Muscle layer of colon (tissue), 2 donors: ENCODE measurements around the gene TMC3.

Source experiments
- H3K27ac ChIP-seq: one replicate; pipeline ENCODE4 v1.7.0; 2013; ENCODE audit warnings: low read depth, mild to moderate bottlenecking, low read length, moderate library complexity
- H3K27me3 ChIP-seq, 2 donors: one replicate each; pipeline ENCODE4 v1.7.0; 2013; ENCODE audit warnings: low read length in 2 of 2, mild to moderate bottlenecking in 2 of 2; ENCODE audit not compliant: insufficient read depth in 2 of 2, control insufficient read depth in 1 of 2
- H3K36me3 ChIP-seq: one replicate; pipeline ENCODE4 v1.7.0; 2013; ENCODE audit warnings: mild to moderate bottlenecking, low read length; ENCODE audit not compliant: insufficient read depth
- H3K4me1 ChIP-seq: one replicate; pipeline ENCODE4 v1.7.0; 2013; ENCODE audit warnings: mild to moderate bottlenecking, low read length; ENCODE audit not compliant: insufficient read depth
- H3K4me3 ChIP-seq, 2 donors: one replicate each; pipeline ENCODE4 v1.7.0; 2013; ENCODE audit warnings: low read length in 2 of 2, low read depth in 1 of 2, mild to moderate bottlenecking in 1 of 2, moderate library complexity in 1 of 2
- H3K9ac ChIP-seq: one replicate; pipeline ENCODE4 v1.7.0; 2013; ENCODE audit warnings: low read length
- H3K9me3 ChIP-seq: one replicate; pipeline ENCODE4 v1.7.0; 2013; ENCODE audit warnings: mild to moderate bottlenecking, low read length
- donor health status: abdominal sarcoma.
- donor health status: Adenocarcinoma of cecum.

The TMC3 gene

GRCh38 chr15:81341351-81341750 lies 32.7 kb downstream of the TMC3 start:
- no peak overlapping the region for H3K4me3 ChIP-seq
- H3K27ac ChIP-seq: no peak overlapping the region
- no peaks in the 10 kb centered on the region for H3K9me3 ChIP-seq
- no peaks in the 10 kb centered on the region for H3K36me3 ChIP-seq
- H3K27me3 ChIP-seq: no peaks in the 10 kb centered on the region
- H3K9ac ChIP-seq: no peak overlapping the region
- H3K4me1 ChIP-seq: peaks cover 15% of the 10 kb centered on the region

- Histone ChIP-seq H3K36me3 (no peaks in the 10 kb centered on the region), H3K4me1 (peaks cover 15% of the 10 kb centered on the region), H3K9ac (no peak overlapping the region)
Observed at GRCh38 chr15:81339851-81340250, 34.2 kb downstream of the TMC3 start.

GRCh38 chr15:81339321-81339720 lies 34.7 kb downstream of the TMC3 start:
- H3K9me3 ChIP-seq: no peaks in the 10 kb centered on the region
- H3K4me3 ChIP-seq: no peak overlapping the region
- no peaks in the 10 kb centered on the region for H3K36me3 ChIP-seq
- peaks cover 15% of the 10 kb centered on the region for H3K4me1 ChIP-seq
- H3K27ac ChIP-seq: no peak overlapping the region
- H3K9ac ChIP-seq: no peak overlapping the region
- no peaks in the 10 kb centered on the region for H3K27me3 ChIP-seq

More at GRCh38 chr15:81339851-81340250, 34.2 kb downstream of the TMC3 start:
- Histone ChIP-seq H3K9me3 (no peaks in the 10 kb centered on the region), H3K27me3 (no peaks in the 10 kb centered on the region), H3K27ac (no peak overlapping the region), H3K4me3 (no peak overlapping the region)

DNA sequence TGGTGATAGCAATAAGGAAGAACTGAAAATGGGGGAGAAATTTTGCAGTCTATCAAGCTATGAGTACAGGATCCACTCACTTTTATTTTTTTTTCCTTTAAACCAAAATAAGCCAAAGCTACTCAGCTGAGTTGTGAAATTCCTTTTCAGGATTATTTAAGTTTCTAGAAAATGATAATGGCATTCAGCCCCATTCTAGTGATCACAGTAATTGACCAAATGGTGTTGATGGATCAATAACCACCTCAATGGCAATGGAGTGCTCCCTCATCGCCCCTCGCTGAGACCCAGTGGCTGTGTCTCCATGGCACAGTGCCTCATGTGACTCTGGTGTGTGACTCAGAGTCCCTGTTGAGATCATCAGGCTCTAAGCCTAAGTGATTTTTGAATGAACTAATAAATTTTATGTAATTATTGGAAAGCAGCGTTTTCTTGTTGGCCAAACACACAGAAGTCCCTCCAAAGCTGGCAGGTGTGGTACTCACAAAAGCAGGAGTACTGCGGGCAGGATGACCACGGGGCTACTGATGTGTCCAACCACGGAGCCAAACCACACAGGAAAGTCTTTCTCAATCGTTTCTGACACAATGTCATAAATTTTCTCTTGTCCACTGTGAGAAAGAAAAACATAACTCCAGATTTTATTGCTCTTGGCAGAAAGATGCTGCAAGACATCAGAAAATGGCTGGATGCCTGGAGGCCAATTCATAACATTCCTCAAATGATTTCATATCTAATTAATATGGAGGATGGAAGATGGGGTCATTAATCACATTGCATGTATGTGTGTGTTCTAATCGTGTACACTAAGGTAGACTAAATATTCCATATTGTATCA lies 35.6 kb downstream of the TMC3 start:
- no peak overlapping the region for H3K9ac ChIP-seq
- no peak overlapping the region for H3K4me3 ChIP-seq
- no peaks in the 10 kb centered on the region for H3K36me3 ChIP-seq
- H3K9me3 ChIP-seq: no peaks in the 10 kb centered on the region
- H3K4me1 ChIP-seq: peaks cover 15% of the 10 kb centered on the region
- H3K27ac ChIP-seq: no peak overlapping the region
- H3K27me3 ChIP-seq: no peaks in the 10 kb centered on the region

GRCh38 chr15:81337713-81338157 lies 36.3 kb downstream of the TMC3 start:
- no peak overlapping the region for H3K4me3 ChIP-seq
- H3K36me3 ChIP-seq: no peaks in the 10 kb centered on the region
- no peaks in the 10 kb centered on the region for H3K9me3 ChIP-seq
- H3K27me3 ChIP-seq: no peaks in the 10 kb centered on the region
- H3K9ac ChIP-seq: no peak overlapping the region
- no peak overlapping the region for H3K27ac ChIP-seq
- peaks cover 15% of the 10 kb centered on the region for H3K4me1 ChIP-seq

DNA sequence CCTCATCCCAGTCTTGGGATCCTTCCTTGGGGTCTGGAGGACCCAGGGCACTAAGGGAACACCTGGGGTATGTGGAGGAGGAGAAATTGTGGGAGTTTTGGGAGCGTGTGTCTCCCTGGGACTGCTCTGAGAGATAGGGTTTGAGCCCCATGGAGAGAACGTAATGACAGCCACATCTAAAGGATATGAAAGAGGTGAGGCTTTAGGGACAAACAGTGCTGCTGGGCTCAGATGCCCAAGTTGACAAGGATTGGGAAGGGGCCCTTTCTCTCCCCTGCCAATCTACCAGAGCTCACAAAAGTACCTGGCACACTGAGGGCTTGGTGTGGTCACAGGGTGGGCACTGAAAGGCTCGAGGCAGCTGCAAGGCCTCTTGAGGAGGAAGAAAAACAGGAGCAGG lies 36.8 kb downstream of the TMC3 start:
- no peak overlapping the region for H3K27ac ChIP-seq

GRCh38 chr15:81336568-81336967 lies 37.4 kb downstream of the TMC3 start:
- Histone ChIP-seq H3K36me3 (no peaks in the 10 kb centered on the region), H3K9me3 (no peaks in the 10 kb centered on the region), H3K9ac (no peak overlapping the region), H3K4me3 (no peak overlapping the region), H3K27me3 (no peaks in the 10 kb centered on the region), H3K4me1 (peaks cover 15% of the 10 kb centered on the region), H3K27ac (no peak overlapping the region)

More for the DNA sequence above, 36.8 kb downstream of the TMC3 start:
- H3K4me3 ChIP-seq: no peak overlapping the region
- H3K4me1 ChIP-seq: peaks cover 15% of the 10 kb centered on the region
- no peaks in the 10 kb centered on the region for H3K36me3 ChIP-seq
- H3K9me3 ChIP-seq: no peaks in the 10 kb centered on the region
- no peak overlapping the region for H3K9ac ChIP-seq
- no peaks in the 10 kb centered on the region for H3K27me3 ChIP-seq

- no peaks in the 10 kb centered on the region for H3K27me3 ChIP-seq
Observed at GRCh38 chr15:81335631-81336030, 38.4 kb downstream of the TMC3 start.

DNA sequence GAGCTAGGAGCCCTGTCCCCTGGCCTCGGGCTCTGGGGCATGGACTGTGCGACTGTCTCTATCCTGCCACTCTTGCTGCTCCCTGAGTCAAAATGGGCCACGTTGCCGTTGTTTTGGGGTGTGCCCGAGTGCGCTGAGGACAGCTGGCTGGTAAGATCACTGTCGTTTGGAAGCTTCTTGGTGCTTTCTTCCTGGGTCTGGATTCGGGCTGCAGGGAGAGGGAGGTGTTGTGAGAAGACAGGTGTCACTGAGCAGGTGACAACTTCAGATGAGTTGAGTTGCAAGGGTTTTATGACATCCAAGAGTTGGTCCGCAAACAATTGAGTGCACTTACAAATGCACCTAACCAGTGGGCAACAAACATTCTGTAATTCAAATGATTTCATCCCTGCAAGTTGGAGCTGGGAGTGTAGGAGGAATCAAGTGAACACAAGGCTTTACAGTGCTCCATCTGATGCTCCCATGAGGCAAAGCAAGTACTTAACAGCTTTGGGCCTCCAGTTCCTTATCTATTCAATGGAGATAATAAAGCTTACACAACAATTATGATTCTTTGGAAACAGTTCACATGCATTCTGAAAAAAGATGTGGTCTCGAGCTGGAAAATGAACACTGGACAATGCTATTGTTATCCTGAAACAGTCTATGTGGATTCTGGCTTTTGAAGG lies 39.1 kb downstream of the TMC3 start:
- H3K4me1 ChIP-seq: peaks cover 15% of the 10 kb centered on the region
- H3K4me3 ChIP-seq: no peak overlapping the region
- no peaks in the 10 kb centered on the region for H3K36me3 ChIP-seq
- no peak overlapping the region for H3K9ac ChIP-seq
- H3K27me3 ChIP-seq: no peaks in the 10 kb centered on the region
- no peak overlapping the region for H3K27ac ChIP-seq
- H3K9me3 ChIP-seq: no peaks in the 10 kb centered on the region

More at GRCh38 chr15:81335631-81336030, 38.4 kb downstream of the TMC3 start:
- Histone ChIP-seq H3K4me1 (peaks cover 15% of the 10 kb centered on the region), H3K36me3 (no peaks in the 10 kb centered on the region), H3K4me3 (no peak overlapping the region), H3K27ac (no peak overlapping the region), H3K9me3 (no peaks in the 10 kb centered on the region), H3K9ac (no peak overlapping the region)

- Histone ChIP-seq H3K9ac (no peak overlapping the region), H3K4me1 (peaks cover under 1% of the 10 kb centered on the region), H3K27ac (no peak overlapping the region), H3K4me3 (no peak overlapping the region), H3K36me3 (no peaks in the 10 kb centered on the region), H3K9me3 (no peaks in the 10 kb centered on the region), H3K27me3 (no peaks in the 10 kb centered on the region)
Observed at GRCh38 chr15:81333363-81333762, 40.6 kb downstream of the TMC3 start.

GRCh38 chr15:81332326-81332725 lies 41.7 kb downstream of the TMC3 start:
- no peaks in the 10 kb centered on the region for H3K4me1 ChIP-seq
- H3K27me3 ChIP-seq: no peaks in the 10 kb centered on the region
- H3K9ac ChIP-seq: no peak overlapping the region
- no peaks in the 10 kb centered on the region for H3K36me3 ChIP-seq
- H3K4me3 ChIP-seq: no peak overlapping the region
- H3K27ac ChIP-seq: no peak overlapping the region
- H3K9me3 ChIP-seq: no peaks in the 10 kb centered on the region
